ENCODE data around the gene THSD8.

- TF ChIP-seq ZBTB33 (IDR thresholded peaks at IDR 0.05): no peak
- TF ChIP-seq RAD21 (IDR thresholded peaks at IDR 0.05): no peak
- TF ChIP-seq CTCF (IDR thresholded peaks at IDR 0.05; ENCODE audit: low read depth, low read length, missing input control): no peak
- no peak for TF ChIP-seq YY1 (IDR thresholded peaks at IDR 0.05)
- no peak for TF ChIP-seq FOXA2 (IDR thresholded peaks at IDR 0.05)
- TF ChIP-seq REST (IDR thresholded peaks at IDR 0.05): no peak
- no peak for TF ChIP-seq JUND (IDR thresholded peaks at IDR 0.05)
- TF ChIP-seq EGR1 (IDR thresholded peaks at IDR 0.05; ENCODE audit: low read depth in 2 of 2): no peak
- TF ChIP-seq GABPA (IDR thresholded peaks at IDR 0.05 in 1 of 2, conservative IDR thresholded peaks at IDR 0.05 in 1 of 2): no peak
- TF ChIP-seq SP1 (IDR thresholded peaks at IDR 0.05): no peak
- TF ChIP-seq HNF4G (IDR thresholded peaks at IDR 0.05): no peak
Measured at GRCh38 chr19:12833418-12833737, 31.5 kb downstream of the THSD8 start.

Data from liver (tissue), 3 donors.